ENCODE measurements around the gene TSC2.

- TF ChIP-seq CTCF (IDR thresholded peaks at IDR 0.05) (no peak), POLR2A (IDR thresholded peaks at IDR 0.05) (no peak)
Observed at GRCh38 chr16:2029350-2029749, 18.4 kb upstream of the TSC2 start.
